SK-N-SH (cell line): Measurements from ENCODE around the gene RBM18. TPM values are rescaled to one million over a fixed set of nuclear protein-coding genes. Genes with fewer than 3 reads are reported as not detected.

ENCODE experiments used
- CTCF ChIA-PET: fragments of 300-600, 350-600 bp; formaldehyde crosslinking; extraction: SDS; loops from one replicate; lab custom pipeline; 2021; lab: Yijun Ruan, JAX
- POLR2A ChIA-PET: fragments of 350-600 bp; sonication (Branson Sonifier 250); formaldehyde crosslinking; extraction: SDS; loops from one replicate; lab custom pipeline; 2020; ENCODE audit warnings: antibody characterized with exemption, inconsistent platforms; lab: Yijun Ruan, JAX
- DNase-seq: peaks from one replicate; pipeline ENCODE4 v3.0.0; 2012
- H2AFZ ChIP-seq: fragments of 200-600 bp; sonication (generic); 2 replicates; pipeline ENCODE4 v1.8.1; 2016; ENCODE audit warnings: antibody characterized with exemption, mild to moderate bottlenecking, low read depth
- H3F3A ChIP-seq: fragments of 200-600 bp; sonication (generic); replicated peaks from 2 replicates; pipeline ENCODE3; 2016; ENCODE audit warnings: antibody characterized with exemption, mild to moderate bottlenecking; ENCODE audit not compliant: insufficient read depth
- H3K27ac ChIP-seq, 2 experiments: fragments of 200-500 bp in 1 of 2; fragments of 200-600 bp in 1 of 2; sonication (Bioruptor generic) in 1 of 2; sonication (generic), shearing (Covaris generic) in 1 of 2; 2 replicates each; pipeline versions ENCODE4 v1.5.1 to v1.6.1; 2014 to 2016; ENCODE audit warnings: low read depth in 2 of 2, inconsistent platforms in 1 of 2, low read length in 1 of 2, mild to moderate bottlenecking in 1 of 2, mixed read lengths in 1 of 2
- H3K27me3 ChIP-seq: fragments of 200-600 bp; sonication (generic), shearing (Covaris generic); 2 replicates; pipeline ENCODE4 v1.6.1; 2016; ENCODE audit warnings: mixed run types; ENCODE audit not compliant: insufficient read depth
- H3K36me3 ChIP-seq, 2 experiments: fragments of 200-500 bp in 1 of 2; fragments of 200-600 bp in 1 of 2; sonication (Bioruptor generic) in 1 of 2; sonication (generic) in 1 of 2; replicated peaks in 1 of 2; 2 replicates each; pipeline versions ENCODE3 to v1.5.1; 2014 to 2016; ENCODE audit warnings: low read length in 1 of 2, mild to moderate bottlenecking in 1 of 2; ENCODE audit not compliant: insufficient read depth in 2 of 2, control insufficient read depth in 1 of 2
- H3K4me1 ChIP-seq, 2 experiments: fragments of 200-500 bp in 1 of 2; fragments of 200-600 bp in 1 of 2; sonication (Bioruptor generic) in 1 of 2; sonication (generic), shearing (Covaris generic) in 1 of 2; 2 replicates each; pipeline versions ENCODE4 v1.5.1 to v1.6.1; 2014 to 2016; ENCODE audit warnings: low read depth in 1 of 2, low read length in 1 of 2, mixed run types in 1 of 2; ENCODE audit not compliant: insufficient read depth in 2 of 2, control insufficient read depth in 1 of 2
- H3K4me2 ChIP-seq: fragments of 200-600 bp; sonication (generic), shearing (Covaris generic); 2 replicates; pipeline ENCODE4 v1.6.1; 2017; ENCODE audit warnings: mixed run types
- H3K4me3 ChIP-seq, 2 experiments: fragments of 200-500 bp in 1 of 2; fragments of 200-600 bp in 1 of 2; sonication (Bioruptor generic) in 1 of 2; sonication (generic), shearing (Covaris generic) in 1 of 2; 2 replicates each; pipeline versions ENCODE4 v1.5.1 to v1.8.1; 2014 to 2016; ENCODE audit warnings: low read depth in 2 of 2, inconsistent platforms in 1 of 2, low read length in 1 of 2, mild to moderate bottlenecking in 1 of 2, mixed read lengths in 1 of 2, moderate library complexity in 1 of 2
- H3K79me2 ChIP-seq: fragments of 200-600 bp; sonication (generic); 2 replicates; pipeline ENCODE4 v1.8.1; 2017; ENCODE audit warnings: mild to moderate bottlenecking; ENCODE audit not compliant: insufficient read depth
- H3K9ac ChIP-seq: fragments of 200-600 bp; sonication (generic); 2 replicates; pipeline ENCODE4 v1.6.1; 2017; ENCODE audit warnings: mixed run types
- H3K9me2 ChIP-seq: fragments of 200-600 bp; sonication (generic); 2 replicates; pipeline ENCODE4 v1.6.1; 2017; ENCODE audit warnings: mixed run types
- H3K9me3 ChIP-seq: fragments of 200-600 bp; sonication (generic); 2 replicates; pipeline ENCODE4 v1.6.1; 2017; ENCODE audit warnings: mixed run types, mild to moderate bottlenecking, moderate library complexity
- H4K20me1 ChIP-seq: fragments of 200-600 bp; sonication (generic); 2 replicates; pipeline ENCODE4 v1.6.1; 2017; ENCODE audit warnings: mild to moderate bottlenecking, mixed run types; ENCODE audit not compliant: insufficient read depth
- CHD2 ChIP-seq: fragments of 150-350 bp; IDR thresholded peaks from 2 replicates; pipeline ENCODE4 v1.6.1; 2018; ENCODE audit warnings: low read length; ENCODE audit not compliant: partially characterized antibody
- ELF1 ChIP-seq: IDR thresholded peaks from 2 replicates; pipeline ENCODE4 v1.4.0; 2012
- EZH2phosphoT487 ChIP-seq: fragments of 200-600 bp; sonication (generic); IDR thresholded peaks from 2 replicates; pipeline ENCODE4 v1.6.1; 2017; ENCODE audit warnings: low read depth, mixed run types, mild to moderate bottlenecking, antibody characterized with exemption, moderate library complexity, borderline replicate concordance
- GABPA ChIP-seq: IDR thresholded peaks from 2 replicates; pipeline ENCODE4 v1.4.0; 2012; ENCODE audit warnings: low read depth, mild to moderate bottlenecking
- GATA2 ChIP-seq: sonication (generic); formaldehyde crosslinking; IDR thresholded peaks from 2 replicates; pipeline ENCODE4 v1.5.0; 2020; ENCODE audit warnings: mild to moderate bottlenecking, missing genetic modification reagents
- NFIC ChIP-seq: IDR thresholded peaks from 2 replicates; pipeline ENCODE4 v1.4.0; 2012; ENCODE audit warnings: borderline replicate concordance
- POLR2AphosphoS5 ChIP-seq: IDR thresholded peaks from 2 replicates; pipeline ENCODE4 v1.6.1; 2012; ENCODE audit warnings: low read depth, low read length
- RAD21 ChIP-seq: IDR thresholded peaks from 2 replicates; pipeline ENCODE4 v1.6.1; 2012; ENCODE audit warnings: mild to moderate bottlenecking, low read length
- RXRA ChIP-seq: IDR thresholded peaks from 2 replicates; pipeline ENCODE4 v1.4.0; 2012; ENCODE audit warnings: low read depth, mild to moderate bottlenecking, borderline replicate concordance
- SIN3A ChIP-seq: IDR thresholded peaks from 2 replicates; pipeline ENCODE4 v1.6.1; 2012; ENCODE audit warnings: low read depth, mild to moderate bottlenecking, low read length, moderate library complexity, borderline replicate concordance
- TAF1 ChIP-seq: IDR thresholded peaks from 2 replicates; pipeline ENCODE4 v1.6.1; 2012; ENCODE audit warnings: low read depth, mild to moderate bottlenecking, low read length, moderate library complexity, borderline replicate concordance
- TCF12 ChIP-seq: IDR thresholded peaks from 2 replicates; pipeline ENCODE4 v1.4.0; 2012
- TEAD4 ChIP-seq: IDR thresholded peaks from 2 replicates; pipeline ENCODE4 v1.4.0; 2012; ENCODE audit warnings: mild to moderate bottlenecking, borderline replicate concordance; ENCODE audit not compliant: insufficient read depth
- YY1 ChIP-seq: IDR thresholded peaks from 2 replicates; pipeline ENCODE4 v1.4.0; 2012; ENCODE audit warnings: low read depth, mild to moderate bottlenecking
- WGBS: methylation state at CpG from one replicate; pipeline ENCODE4 v1.1.6; 2017; ENCODE audit warnings: low lambda C conversion rate; 5-methylcytosine and 5-hydroxymethylcytosine counted together
- polyA plus RNA-seq, 3 experiments: library from polyadenylated mRNA; depleted of rRNA; stranded (reverse); fragments of >200 nt; gene quantifications; 2 replicates each; pipeline ENCODE4 v1.2.3, GENCODE V29; 2012
- TF ChIP-seq, protein P1 (sequence below): IDR thresholded peaks from 2 replicates; pipeline ENCODE4 v1.4.0; 2012; ENCODE audit warnings: low read depth, borderline replicate concordance
- TF ChIP-seq, protein P2 (sequence below): fragments of 150-350 bp; IDR thresholded peaks from 2 replicates; pipeline ENCODE4 v1.6.1; 2016; ENCODE audit warnings: mild to moderate bottlenecking, low read depth, low read length
- TF ChIP-seq, protein P3 (sequence below): IDR thresholded peaks from 2 replicates; pipeline ENCODE4 v1.4.0; 2012; ENCODE audit warnings: low read depth
- TF ChIP-seq, protein P4 (sequence below): IDR thresholded peaks from 2 replicates; pipeline ENCODE4 v1.4.0; 2012; ENCODE audit warnings: low read depth, borderline replicate concordance

RBM18 gene
- polyA plus RNA-seq, 1 of the 3 experiments (the other 2 are of a cell fraction), result 8.2 TPM

DNA sequence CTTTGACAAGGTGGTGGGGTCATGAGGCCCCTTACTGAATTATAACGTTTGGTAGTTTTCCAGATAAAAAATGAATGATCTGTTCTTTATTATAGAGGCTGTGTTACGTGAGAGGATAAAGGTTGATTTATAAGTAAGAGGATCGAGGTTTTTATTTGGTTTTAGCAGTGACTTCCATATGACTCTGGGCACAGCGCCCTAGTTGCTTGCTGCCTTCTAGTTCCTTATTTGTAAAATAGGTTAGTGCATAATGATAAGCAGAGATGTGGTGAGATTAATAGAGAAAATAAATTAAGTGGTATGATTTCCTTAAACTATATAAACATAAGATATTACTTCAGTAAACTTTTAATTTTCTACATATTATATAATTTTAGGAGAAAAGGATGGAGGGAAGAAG is 29.9 kb upstream of the RBM18 start:
- H3K36me3 ChIP-seq, result peaks cover 43 to 71% of the 10 kb centered on the region in 2 experiments
- POLR2A ChIA-PET, result no interaction called here
- TF ChIP-seq TAF1 (no peak), GABPA (no peak), RXRA (no peak), YY1 (no peak), RAD21 (no peak), SIN3A (no peak), ELF1 (no peak), POLR2AphosphoS5 (no peak), TCF12 (no peak), CHD2 (no peak), EZH2phosphoT487 (no peak), TEAD4 (no peak), NFIC (no peak), GATA2 (no peak)
- TF ChIP-seq, protein P1, sequence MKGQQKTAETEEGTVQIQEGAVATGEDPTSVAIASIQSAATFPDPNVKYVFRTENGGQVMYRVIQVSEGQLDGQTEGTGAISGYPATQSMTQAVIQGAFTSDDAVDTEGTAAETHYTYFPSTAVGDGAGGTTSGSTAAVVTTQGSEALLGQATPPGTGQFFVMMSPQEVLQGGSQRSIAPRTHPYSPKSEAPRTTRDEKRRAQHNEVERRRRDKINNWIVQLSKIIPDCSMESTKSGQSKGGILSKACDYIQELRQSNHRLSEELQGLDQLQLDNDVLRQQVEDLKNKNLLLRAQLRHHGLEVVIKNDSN, result no peak
- TF ChIP-seq, protein P2, sequence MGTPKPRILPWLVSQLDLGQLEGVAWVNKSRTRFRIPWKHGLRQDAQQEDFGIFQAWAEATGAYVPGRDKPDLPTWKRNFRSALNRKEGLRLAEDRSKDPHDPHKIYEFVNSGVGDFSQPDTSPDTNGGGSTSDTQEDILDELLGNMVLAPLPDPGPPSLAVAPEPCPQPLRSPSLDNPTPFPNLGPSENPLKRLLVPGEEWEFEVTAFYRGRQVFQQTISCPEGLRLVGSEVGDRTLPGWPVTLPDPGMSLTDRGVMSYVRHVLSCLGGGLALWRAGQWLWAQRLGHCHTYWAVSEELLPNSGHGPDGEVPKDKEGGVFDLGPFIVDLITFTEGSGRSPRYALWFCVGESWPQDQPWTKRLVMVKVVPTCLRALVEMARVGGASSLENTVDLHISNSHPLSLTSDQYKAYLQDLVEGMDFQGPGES, result no peak
- TF ChIP-seq, protein P3, sequence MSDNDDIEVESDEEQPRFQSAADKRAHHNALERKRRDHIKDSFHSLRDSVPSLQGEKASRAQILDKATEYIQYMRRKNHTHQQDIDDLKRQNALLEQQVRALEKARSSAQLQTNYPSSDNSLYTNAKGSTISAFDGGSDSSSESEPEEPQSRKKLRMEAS, result no peak
- TF ChIP-seq, protein P4, sequence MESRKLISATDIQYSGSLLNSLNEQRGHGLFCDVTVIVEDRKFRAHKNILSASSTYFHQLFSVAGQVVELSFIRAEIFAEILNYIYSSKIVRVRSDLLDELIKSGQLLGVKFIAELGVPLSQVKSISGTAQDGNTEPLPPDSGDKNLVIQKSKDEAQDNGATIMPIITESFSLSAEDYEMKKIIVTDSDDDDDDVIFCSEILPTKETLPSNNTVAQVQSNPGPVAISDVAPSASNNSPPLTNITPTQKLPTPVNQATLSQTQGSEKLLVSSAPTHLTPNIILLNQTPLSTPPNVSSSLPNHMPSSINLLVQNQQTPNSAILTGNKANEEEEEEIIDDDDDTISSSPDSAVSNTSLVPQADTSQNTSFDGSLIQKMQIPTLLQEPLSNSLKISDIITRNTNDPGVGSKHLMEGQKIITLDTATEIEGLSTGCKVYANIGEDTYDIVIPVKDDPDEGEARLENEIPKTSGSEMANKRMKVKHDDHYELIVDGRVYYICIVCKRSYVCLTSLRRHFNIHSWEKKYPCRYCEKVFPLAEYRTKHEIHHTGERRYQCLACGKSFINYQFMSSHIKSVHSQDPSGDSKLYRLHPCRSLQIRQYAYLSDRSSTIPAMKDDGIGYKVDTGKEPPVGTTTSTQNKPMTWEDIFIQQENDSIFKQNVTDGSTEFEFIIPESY, result no peak
- H3K9me3 ChIP-seq, result no peaks in the 10 kb centered on the region
- WGBS, result 74% methylated on average over 4 of the region's 4 CpGs
- H3F3A ChIP-seq, result peaks cover 5% of the 10 kb centered on the region
- no peaks in the 10 kb centered on the region for H3K27me3 ChIP-seq
- no peak overlapping the region for H3K4me2 ChIP-seq
- DNase-seq, result no peak
- H3K9me2 ChIP-seq, result no peaks in the 10 kb centered on the region
- H3K79me2 ChIP-seq, result peaks cover 5% of the 10 kb centered on the region; the same call in 1 of the 2 replicates
- H4K20me1 ChIP-seq, result no peaks in the 10 kb centered on the region
- H3K4me3 ChIP-seq, result no peak overlapping the region
- H3K4me1 ChIP-seq, result peaks cover 0 to 10% of the 10 kb centered on the region in 2 experiments; a peak in 2 of 4 replicates
- H3K27ac ChIP-seq, result no peak overlapping the region
- H2AFZ ChIP-seq, result no peak overlapping the region
- H3K9ac ChIP-seq, result no peak overlapping the region
- CTCF ChIA-PET, result interaction anchor here (0.7 to 1.2 kb wide), 2 partner anchors 11 to 20 kb away, joined by 3 read pairs; no protein-coding TSS in a partner anchor
